ENCODE measurements around the gene SMARCE1.
"Not testable (repeated sequence)": the region's sequence is repeated elsewhere in the genome, so short reads cannot be mapped to it uniquely, and the experiment has no call there.

SMARCE1 gene

GRCh38 chr17:40608061-40608581 is 39.5 kb downstream of the SMARCE1 start:
- DNase-seq: no peak

- no peak for DNase-seq
Observed at GRCh38 chr17:40607641-40608040, 40.0 kb downstream of the SMARCE1 start.

GRCh38 chr17:40606548-40607353 is 40.9 kb downstream of the SMARCE1 start:
- DNase-seq: no peak

- DNase-seq: no peak
Observed at GRCh38 chr17:40605306-40605705, 42.3 kb downstream of the SMARCE1 start.

GRCh38 chr17:40604327-40605080 is 43.1 kb downstream of the SMARCE1 start:
- no peak for DNase-seq

GRCh38 chr17:40602445-40603443 is 44.9 kb downstream of the SMARCE1 start:
- DNase-seq: no peak

GRCh38 chr17:40600486-40601046 is 47.1 kb downstream of the SMARCE1 start:
- DNase-seq: no peak

GRCh38 chr17:40599468-40599763 is 48.2 kb downstream of the SMARCE1 start:
- no peak for DNase-seq

- DNase-seq: no peak
Observed at GRCh38 chr17:40598619-40599467, 48.8 kb downstream of the SMARCE1 start.

- no peak for DNase-seq
Observed at GRCh38 chr17:40598301-40598618, 49.4 kb downstream of the SMARCE1 start.

- no peak for DNase-seq
Observed at GRCh38 chr17:40597556-40598300, 49.9 kb downstream of the SMARCE1 start.

GRCh38 chr17:40597156-40597555 is 50.5 kb downstream of the SMARCE1 start:
- DNase-seq: no peak

GRCh38 chr17:40596261-40596919 is 51.2 kb downstream of the SMARCE1 start:
- DNase-seq: no peak

- no peak for DNase-seq
Observed at GRCh38 chr17:40590742-40591141, 56.9 kb downstream of the SMARCE1 start.

GRCh38 chr17:40588552-40588951 is 59.1 kb downstream of the SMARCE1 start:
- DNase-seq: no peak

- not testable (repeated sequence) for DNase-seq
Observed at GRCh38 chr17:40586264-40586663, 61.4 kb downstream of the SMARCE1 start.

- not testable (repeated sequence) for DNase-seq
Observed at GRCh38 chr17:40584950-40585349, 62.7 kb downstream of the SMARCE1 start.

- DNase-seq: no peak
Observed at GRCh38 chr17:40582328-40582901, 65.2 kb downstream of the SMARCE1 start.

GRCh38 chr17:40580140-40580539 is 67.5 kb downstream of the SMARCE1 start:
- DNase-seq: no peak

GRCh38 chr17:40579471-40579870 is 68.1 kb downstream of the SMARCE1 start:
- no peak for DNase-seq
